K562 (cell line): ENCODE data around the gene PRELID1. TPM values are rescaled to one million over a fixed set of nuclear protein-coding genes. Genes with fewer than 3 reads are reported as not detected.

ENCODE experiments used
- ATAC-seq: fragments of 200-7000 bp; cut with Tn5 transposase; 3 replicates; pipeline ENCODE4 v1.9.1; 2020; ENCODE audit warnings: moderate library complexity
- BruUV-seq: library from RNA; stranded (reverse); fragments of 400-500 nt; replicated peaks from 2 replicates; lab custom pipeline; 2021; lab: Mats Ljungman, UMichigan
- CTCF ChIA-PET: fragments of 300-600 bp; formaldehyde crosslinking; extraction: SDS; loops from one replicate; lab custom pipeline; 2021; ENCODE audit warnings: low intra/inter-chr PET ratio; lab: Yijun Ruan, JAX
- POLR2A ChIA-PET: fragments of 300-600, 350-650 bp; sonication (Branson Sonifier 250); formaldehyde crosslinking; extraction: SDS; loops from one replicate; lab custom pipeline; 2021; ENCODE audit warnings: antibody characterized with exemption, inconsistent platforms; lab: Yijun Ruan, JAX
- DNase-seq, 4 experiments: peaks; one replicate each; pipeline versions ENCODE4 v3.0.0 to v3.0.0-alpha.2; 2011 to 2018; ENCODE audit warnings: low spot score in 3 of 4, mixed read lengths in 3 of 4; ENCODE audit errors: extremely low read depth in 1 of 4
- FAIRE-seq: peaks from 2 replicates; lab custom pipeline; 2011; peaks lifted over from hg19 to GRCh38; lab: Jason Lieb, UNC
- H2AFZ ChIP-seq: 2 replicates; pipeline ENCODE4 v1.6.0; 2011; ENCODE audit warnings: low read depth, low read length, control low read depth, inconsistent platforms
- H3K27ac ChIP-seq: fragments of 200-600 bp; 3 replicates; pipeline ENCODE4 v1.8.0; 2011; ENCODE audit warnings: low read depth, mild to moderate bottlenecking, control low read depth, inconsistent platforms, low read length, moderate library complexity, mixed read lengths; ENCODE audit errors: extremely low read depth
- H3K27me3 ChIP-seq, 2 experiments: fragments of 300-600 bp in 1 of 2; 2 replicates in 1 of 2; 3 replicates in 1 of 2; pipeline versions ENCODE4 v1.6.0 to v1.8.0; 2011; ENCODE audit warnings: inconsistent platforms in 2 of 2, low read length in 2 of 2, mild to moderate bottlenecking in 1 of 2, mixed read lengths in 1 of 2, moderate library complexity in 1 of 2; ENCODE audit not compliant: control insufficient read depth in 2 of 2, insufficient read depth in 2 of 2
- H3K36me3 ChIP-seq: fragments of 300-600 bp; 3 replicates; pipeline ENCODE4 v1.8.0; 2011; ENCODE audit warnings: mild to moderate bottlenecking, low read length, inconsistent platforms; ENCODE audit not compliant: control insufficient read depth, insufficient read depth
- H3K4me1 ChIP-seq, 2 experiments: fragments of 200-600 bp in 1 of 2; replicated peaks in 1 of 2; 2 replicates in 1 of 2; 3 replicates in 1 of 2; pipeline versions ENCODE4 v1.5.1 to v1.8.0; 2011; ENCODE audit warnings: inconsistent platforms in 2 of 2, low read length in 2 of 2, mild to moderate bottlenecking in 1 of 2, mixed read lengths in 1 of 2, moderate library complexity in 1 of 2; ENCODE audit not compliant: control insufficient read depth in 2 of 2, insufficient read depth in 2 of 2
- H3K4me2 ChIP-seq: 2 replicates; pipeline ENCODE4 v1.6.1; 2011; ENCODE audit warnings: low read length, control low read depth, inconsistent platforms, mixed read lengths; ENCODE audit not compliant: insufficient read depth
- H3K4me3 ChIP-seq: fragments of 200-600 bp; sonication (generic), shearing (Covaris generic); 2 replicates; pipeline ENCODE4 v1.5.1; 2016; ENCODE audit warnings: control low read depth, inconsistent platforms
- H3K79me2 ChIP-seq: fragments of 200-600 bp; 3 replicates; pipeline ENCODE4 v1.8.0; 2011; ENCODE audit warnings: low read length, inconsistent platforms; ENCODE audit not compliant: control insufficient read depth, insufficient read depth
- H3K9ac ChIP-seq, 2 experiments: 2 replicates each; pipeline versions ENCODE4 v1.6.0 to v1.6.1; 2011; ENCODE audit warnings: low read depth in 2 of 2, low read length in 2 of 2, control low read depth in 1 of 2, inconsistent platforms in 1 of 2, mild to moderate bottlenecking in 1 of 2, mixed read lengths in 1 of 2; ENCODE audit not compliant: insufficient read depth in 1 of 2
- H3K9me1 ChIP-seq: one replicate; pipeline ENCODE4 v1.6.0; 2011; ENCODE audit warnings: inconsistent platforms, mild to moderate bottlenecking, low read length, moderate library complexity; ENCODE audit not compliant: control insufficient read depth, insufficient read depth
- H3K9me3 ChIP-seq: replicated peaks from 2 replicates; pipeline ENCODE4 v1.5.1; 2011; ENCODE audit warnings: low read depth, low read length, inconsistent platforms; ENCODE audit not compliant: control insufficient read depth, insufficient read depth
- H4K20me1 ChIP-seq: replicated peaks from 2 replicates; pipeline ENCODE4 v1.6.1; 2011; ENCODE audit warnings: low read length, inconsistent platforms, mixed read lengths; ENCODE audit not compliant: control insufficient read depth, insufficient read depth
- CHAMP1 ChIP-seq: fragments of 450-650 bp; IDR thresholded peaks from 2 replicates; pipeline ENCODE4 v1.6.1; 2016; ENCODE audit warnings: mild to moderate bottlenecking
- HOMEZ ChIP-seq: fragments of 250-450 bp; sonication (Bioruptor Pico); IDR thresholded peaks from 2 replicates; pipeline ENCODE4 v1.4.0; 2020; ENCODE audit warnings: mild to moderate bottlenecking, moderate library complexity
- MEF2A ChIP-seq: IDR thresholded peaks from 2 replicates; pipeline ENCODE4 v1.6.1; 2011; ENCODE audit warnings: low read depth, mild to moderate bottlenecking, low read length, moderate library complexity; ENCODE audit not compliant: control insufficient read depth
- SMC3 ChIP-seq: conservative IDR thresholded peaks from 2 replicates; pipeline ENCODE4 v1.6.1; 2011; ENCODE audit warnings: low read depth, low read length, improper control_type of control experiment; ENCODE audit not compliant: insufficient read depth
- ZNF407 ChIP-seq: fragments of 450-650 bp; IDR thresholded peaks from 2 replicates; pipeline ENCODE4 v1.6.1; 2016; ENCODE audit warnings: low read depth
- WGBS: fragments of 100-300 bp; shearing (Covaris generic); methylation state at CpG from one replicate; pipeline ENCODE4 v1.1.6; 2016; ENCODE audit warnings: low coverage, mixed read lengths; ENCODE audit not compliant: insufficient coverage; ENCODE audit errors: missing lambda C conversion rate; 5-methylcytosine and 5-hydroxymethylcytosine counted together
- in situ Hi-C: fragments of 300-500 bp; cut with MboI; formaldehyde crosslinking; loops from 4 replicates; pipeline ENCODE4 v1.15.0; 2018; ENCODE audit warnings: inconsistent platforms, mixed read lengths
- intact Hi-C: fragments of 100-400 bp; cut with micrococcal nuclease; formaldehyde crosslinking; loops from 2 replicates; pipeline ENCODE4 v1.14.2; 2022
- polyA plus RNA-seq, 8 experiments: library from polyadenylated mRNA; depleted of rRNA in 4 of 8; stranded (reverse) in 5 of 8; unstranded in 3 of 8; fragments of >200 nt; fragmentation: Nextera tagmentation in 2 of 8; fragmentation: Illumina TruSeq in 1 of 8; extraction: Ambion mirVana in 2 of 8; extraction: Trizol in 1 of 8; gene quantifications; 2 replicates each; pipeline versions ENCODE4 v1.2.1 to v1.2.3, GENCODE V29; 2011 to 2014; ENCODE audit warnings: inconsistent platforms in 1 of 8, missing spikeins in 1 of 8
- total RNA-seq, 7 experiments: library from RNA; depleted of rRNA in 6 of 7; stranded (reverse); fragments of >200 nt in 6 of 7; fragmentation: Illumina TruSeq in 2 of 7; extraction: Trizol in 2 of 7; gene quantifications; 2 replicates each; pipeline versions ENCODE4 v1.2.1 to v1.2.3, GENCODE V29; 2011 to 2021; ENCODE audit warnings: low replicate concordance in 1 of 7

The PRELID1 gene
- total and polyA plus RNA-seq, 9 of the 15 experiments (the other 6 are each of a cell fraction or from before 2014, with no cell fraction given), result 40.1 to 484 (median 340) TPM

- no peak for TF ChIP-seq HOMEZ (CRISPR knock-in tag)
Measured at GRCh38 chr5:177338251-177339106, 34.9 kb downstream of the PRELID1 start (continued).

- Histone ChIP-seq H3K36me3 (peaks cover 84% of the 10 kb centered on the region), H3K4me3 (no peak overlapping the region), H2AFZ (no peak overlapping the region), H4K20me1 (0 out of 2 replicates have a peak, but pooled peaks cover 8% of the 10 kb centered on the region), H3K9me1 (no peaks in the 10 kb centered on the region), H3K9ac (no peak overlapping the region), H3K79me2 (peaks cover 33% of the 10 kb centered on the region), H3K4me2 (no peak overlapping the region), H3K4me1 (no peaks in the 10 kb centered on the region), H3K27me3 (no peaks in the 10 kb centered on the region), H3K9me3 (no peaks in the 10 kb centered on the region), H3K27ac (no peak overlapping the region)
- ChIA-PET CTCF (no interaction called here), POLR2A (interaction anchor here (0.6 to 1.4 kb wide), 2 partner anchors 12 to 13 kb away, joined by 3 to 4 read pairs; partner anchors contain the start of gene LMAN2)
- FAIRE-seq (no peak), ATAC-seq (no peak), DNase-seq (no peak)
- intact Hi-C loops (no loop called here), in situ Hi-C loops (no loop called here)
- BruUV-seq, result no TSS peak
- 86% methylated on average over 11 of the region's 11 CpGs for WGBS
- TF ChIP-seq CHAMP1 (no peak), MEF2A (no peak), SMC3 (no peak), ZNF407 (no peak)
Measured at GRCh38 chr5:177339107-177339638, 35.6 kb downstream of the PRELID1 start.
